Activated effector memory CD4-positive, alpha-beta T cell treated with anti-CD3 and anti-CD28 coated beads, Interleukin-2, amount 50 U/mL, for 16 hours (primary cell): Measurements from ENCODE around the gene WNK1.
"Not testable (repeated sequence)": the region's sequence is repeated elsewhere in the genome, so short reads cannot be mapped to it uniquely, and the experiment has no call there.

Source experiments
- DNase-seq: peaks from one replicate; pipeline ENCODE4 v3.0.0-alpha.2; 2020

Gene WNK1

DNA sequence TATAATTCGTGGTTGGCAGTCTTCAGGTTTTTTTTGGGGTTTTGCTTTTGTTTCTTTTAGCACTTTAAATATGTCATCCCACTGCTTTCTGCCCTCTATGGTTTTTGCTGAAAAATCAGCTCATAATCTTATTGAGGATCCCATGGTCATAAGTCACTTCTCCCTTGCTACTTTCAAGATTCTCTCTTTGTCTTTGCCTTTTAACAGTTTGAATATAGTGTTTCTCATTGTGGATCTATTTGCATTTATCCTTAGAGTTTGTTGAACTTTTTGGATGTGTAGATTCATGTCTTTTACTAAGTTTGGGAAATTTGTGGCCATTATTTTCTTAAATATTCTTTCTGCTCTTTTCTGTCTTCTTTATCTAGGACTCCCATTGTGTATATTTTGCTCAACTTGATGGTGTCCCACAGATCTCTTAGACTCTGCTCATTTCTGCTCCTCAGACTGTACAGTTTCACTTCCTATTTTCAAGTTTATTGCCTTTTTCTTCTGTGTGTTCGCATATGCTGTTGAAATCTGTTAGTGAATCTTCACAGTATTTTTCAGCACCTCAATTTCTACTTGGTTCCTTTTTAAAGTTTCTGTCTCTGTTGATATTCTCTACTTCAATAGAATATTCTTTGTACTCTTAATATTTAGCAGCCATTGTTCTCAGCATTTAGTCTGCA is 70.8 kb downstream of the WNK1 start:
- DNase-seq = no peak

DNA sequence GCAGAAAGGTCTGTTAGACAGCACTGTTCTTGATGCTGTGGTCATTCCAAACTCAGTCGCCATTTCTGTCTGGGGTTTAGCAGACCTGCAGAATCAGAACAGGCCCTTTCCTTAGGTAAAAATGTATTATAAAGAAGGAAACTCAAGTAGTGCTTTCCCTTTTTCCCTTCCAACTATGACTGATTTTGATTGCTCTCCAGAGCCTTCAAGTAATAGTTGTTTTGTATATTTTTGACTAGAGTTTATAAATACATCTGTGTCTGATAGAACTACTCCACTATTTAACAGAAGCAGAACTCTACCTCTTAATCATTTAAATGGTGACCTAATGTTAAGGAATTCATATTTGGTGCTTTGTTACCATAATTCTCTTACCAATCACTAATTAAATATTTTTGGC is 74.0 kb downstream of the WNK1 start:
- DNase-seq = no peak

DNA sequence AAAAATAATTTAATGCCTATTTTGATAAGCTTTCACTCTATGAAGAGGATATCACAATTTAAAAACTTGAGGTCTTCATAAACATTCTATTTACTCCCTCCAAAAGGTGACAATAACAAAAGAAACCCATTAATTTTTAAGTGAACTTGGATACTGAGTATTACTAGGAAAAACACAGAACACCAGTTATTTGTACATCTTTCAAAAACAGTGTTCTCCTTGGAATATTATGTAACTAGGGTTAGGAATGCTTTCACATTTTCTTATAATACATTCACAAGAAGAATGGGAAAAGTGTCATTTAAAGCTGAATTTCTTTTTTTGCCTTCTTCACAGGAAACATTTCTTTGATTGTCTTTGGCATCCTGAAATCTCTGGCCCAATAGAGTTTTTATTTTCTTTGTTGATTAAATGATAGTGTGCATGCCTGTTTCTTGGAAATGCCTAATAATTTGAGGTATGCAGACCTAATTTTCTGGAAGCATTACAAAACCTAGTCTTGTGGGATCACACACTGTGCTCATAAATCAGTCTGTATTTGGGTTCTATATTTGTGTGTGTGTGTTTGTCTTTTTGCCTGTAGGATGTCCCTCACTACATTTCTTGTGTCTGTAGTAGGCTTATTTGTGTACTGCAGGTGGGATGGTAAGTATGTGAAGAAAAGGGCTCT is 76.5 kb downstream of the WNK1 start:
- DNase-seq = no peak

DNA sequence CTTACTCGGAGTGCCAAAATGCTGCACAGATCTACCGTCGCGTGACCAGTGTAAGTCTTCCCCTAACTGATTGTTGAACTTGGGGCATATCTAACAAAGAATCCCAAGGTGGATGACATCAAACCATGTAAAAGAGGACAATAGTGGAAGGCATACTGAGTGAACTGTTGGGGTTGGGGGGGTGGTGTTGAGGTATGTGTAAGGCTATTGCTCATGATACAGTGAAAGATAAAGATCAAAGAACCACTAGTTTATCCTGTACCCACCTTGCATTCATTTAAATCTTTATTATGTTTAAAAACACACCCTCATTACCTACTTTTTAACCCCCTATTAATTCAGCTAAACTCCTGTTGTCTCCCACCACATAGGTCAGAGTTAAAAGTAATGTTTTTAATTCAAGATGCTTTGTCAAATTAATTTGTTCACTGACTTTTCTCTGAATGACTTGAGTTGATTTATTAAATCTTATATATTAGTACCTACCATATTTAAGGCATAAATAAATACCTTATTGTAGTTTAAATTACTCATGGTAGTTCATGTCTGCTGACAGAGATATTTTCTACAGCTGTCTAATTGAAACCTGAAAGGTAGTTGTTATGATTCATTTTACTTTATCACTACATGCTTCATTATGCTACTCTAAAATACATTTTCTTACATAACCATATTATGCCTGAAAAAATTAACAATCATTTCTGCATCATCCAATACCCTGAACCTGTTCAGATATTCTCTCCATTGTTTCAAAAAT is 77.9 kb downstream of the WNK1 start:
- DNase-seq = no peak

DNA sequence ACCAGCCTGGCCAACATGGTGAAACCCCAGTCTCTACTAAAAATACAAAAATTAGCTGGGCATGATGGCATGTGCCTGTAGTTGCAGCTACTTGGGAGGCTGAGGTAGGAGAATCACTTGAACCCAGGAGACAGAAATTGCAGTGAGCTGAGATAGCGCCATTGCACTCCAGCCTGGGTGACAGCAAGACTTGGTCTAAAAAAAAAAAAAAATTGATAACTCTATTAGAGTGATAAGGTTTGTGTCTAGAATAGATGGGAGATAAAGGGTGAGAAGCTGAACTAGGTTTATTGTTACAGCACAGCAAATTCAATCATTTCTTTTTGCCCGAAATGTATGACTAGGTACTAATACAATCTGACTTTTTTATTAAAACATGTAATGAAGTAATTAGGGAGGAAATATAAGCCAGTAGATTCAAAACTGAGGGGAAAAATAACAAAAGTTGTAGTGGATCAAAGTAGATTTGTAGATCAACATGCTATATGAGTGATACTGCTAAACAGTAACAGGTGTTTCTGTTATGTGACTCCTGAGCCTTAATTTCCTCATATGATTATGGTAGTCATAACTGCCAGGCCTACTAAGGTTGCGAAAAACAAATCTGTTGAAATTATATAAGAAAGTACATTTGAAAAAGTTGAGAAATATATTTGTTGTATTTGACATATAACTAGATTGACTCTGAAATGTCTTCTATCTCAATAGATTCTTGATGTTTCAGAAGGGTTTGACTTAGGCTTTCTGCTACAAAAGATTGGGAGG is 83.6 kb downstream of the WNK1 start:
- DNase-seq = no peak

DNA sequence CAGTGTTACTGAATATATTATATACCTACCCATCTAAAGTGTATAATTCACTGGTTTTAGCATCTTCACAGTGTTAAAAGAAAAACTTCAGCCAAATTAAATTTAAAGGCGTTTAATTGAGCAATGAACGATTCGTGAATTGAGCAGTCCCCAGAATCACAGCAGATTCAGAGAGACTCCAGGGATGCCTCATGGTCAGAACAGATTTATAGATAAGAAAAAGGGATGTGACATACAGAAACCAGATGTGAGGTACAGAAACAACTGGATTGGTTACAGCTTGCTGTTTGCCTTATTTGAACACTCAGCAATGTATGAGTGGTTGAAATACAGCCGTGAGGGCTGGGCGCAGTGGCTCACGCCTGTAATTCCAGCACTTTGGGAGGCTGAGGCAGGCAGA is 84.6 kb downstream of the WNK1 start:
- DNase-seq = no peak

DNA sequence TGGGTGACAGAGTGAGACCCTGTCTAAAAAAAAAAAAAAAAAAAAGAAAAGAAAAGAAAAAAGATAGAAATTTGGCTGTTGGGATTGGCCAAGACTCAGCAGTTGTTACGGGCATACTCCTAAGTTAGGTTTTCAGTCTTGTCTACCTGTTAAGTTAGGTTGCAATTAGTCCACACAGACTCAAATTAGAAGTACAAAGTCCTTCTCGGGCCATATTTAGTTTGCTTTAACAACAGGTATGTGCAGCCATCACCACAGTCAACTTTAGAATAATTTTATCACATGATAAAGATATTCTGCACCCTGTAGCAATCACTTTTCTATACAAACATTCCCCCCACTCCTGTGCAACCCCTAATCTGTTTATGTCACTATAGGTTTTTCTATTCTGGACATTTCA is 85.2 kb downstream of the WNK1 start:
- no peak for DNase-seq

DNA sequence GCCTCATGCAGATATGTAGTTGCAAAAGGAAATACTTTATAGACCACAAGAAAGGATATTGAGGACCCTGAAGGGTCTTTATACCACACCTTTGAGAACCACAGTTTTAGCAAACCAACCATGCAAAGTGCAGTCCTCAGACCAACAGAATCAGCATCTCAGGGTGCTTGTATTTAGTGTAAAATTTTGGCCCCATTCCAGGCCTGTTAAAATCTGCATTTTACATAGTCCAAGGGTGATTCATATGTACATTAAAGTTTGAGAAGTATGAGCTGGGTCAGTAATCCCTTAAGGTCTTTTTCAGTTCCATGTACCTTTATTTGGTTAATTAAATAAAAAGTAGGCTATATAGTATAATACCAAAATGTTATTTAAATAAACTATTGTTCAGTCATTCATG is 91.2 kb downstream of the WNK1 start:
- DNase-seq = no peak

DNA sequence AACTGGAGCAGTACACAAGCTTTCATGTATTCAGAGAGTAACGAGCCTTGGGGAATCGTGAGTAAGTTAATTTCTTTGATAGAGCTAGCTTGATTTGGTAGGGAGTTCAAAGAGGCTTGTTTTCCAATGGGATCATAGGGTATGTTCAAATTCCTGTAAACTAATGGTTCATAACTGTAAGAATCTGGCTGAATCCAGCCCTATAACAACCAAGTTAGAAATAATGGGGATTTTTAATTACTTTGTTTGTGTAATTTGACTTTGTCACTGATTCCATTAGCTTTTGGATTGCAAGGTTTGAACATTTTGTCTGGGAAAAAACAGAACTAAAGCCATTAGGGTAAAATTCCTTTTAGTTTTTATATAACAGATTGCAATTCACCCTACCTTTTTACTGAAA is 94.0 kb downstream of the WNK1 start:
- DNase-seq = no peak

DNA sequence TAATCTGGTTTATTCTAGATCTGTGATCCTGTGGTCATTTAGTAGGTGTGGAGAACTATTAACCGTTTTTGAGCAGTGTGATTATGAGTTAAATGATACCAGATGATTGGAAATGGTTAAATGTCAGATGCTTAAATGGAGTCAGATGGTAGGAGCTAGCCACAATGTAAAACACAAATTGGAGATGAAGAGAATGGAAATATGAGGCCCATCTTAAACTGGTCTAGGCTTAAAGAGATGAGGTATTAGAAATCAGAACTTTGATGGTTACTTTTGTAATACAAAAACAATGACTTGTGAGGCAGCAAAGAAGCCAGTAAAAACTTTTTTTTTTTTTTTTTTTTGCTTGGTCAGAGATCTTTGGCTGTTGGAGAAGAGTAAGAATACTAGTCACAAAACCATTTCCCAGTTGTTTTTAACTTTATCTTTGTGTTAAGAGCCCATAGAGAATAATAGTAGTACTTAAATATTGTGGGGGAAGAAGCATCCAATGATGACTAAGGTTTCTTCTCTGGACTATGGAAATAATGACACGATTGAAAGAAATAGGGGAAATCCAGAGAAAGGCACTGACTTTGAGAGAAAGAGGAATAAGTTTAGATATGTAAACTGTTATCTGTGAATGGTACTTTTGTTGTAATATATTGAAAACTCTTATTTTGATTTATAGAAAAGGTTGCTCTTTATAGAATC is 95.9 kb downstream of the WNK1 start:
- DNase-seq = no peak

DNA sequence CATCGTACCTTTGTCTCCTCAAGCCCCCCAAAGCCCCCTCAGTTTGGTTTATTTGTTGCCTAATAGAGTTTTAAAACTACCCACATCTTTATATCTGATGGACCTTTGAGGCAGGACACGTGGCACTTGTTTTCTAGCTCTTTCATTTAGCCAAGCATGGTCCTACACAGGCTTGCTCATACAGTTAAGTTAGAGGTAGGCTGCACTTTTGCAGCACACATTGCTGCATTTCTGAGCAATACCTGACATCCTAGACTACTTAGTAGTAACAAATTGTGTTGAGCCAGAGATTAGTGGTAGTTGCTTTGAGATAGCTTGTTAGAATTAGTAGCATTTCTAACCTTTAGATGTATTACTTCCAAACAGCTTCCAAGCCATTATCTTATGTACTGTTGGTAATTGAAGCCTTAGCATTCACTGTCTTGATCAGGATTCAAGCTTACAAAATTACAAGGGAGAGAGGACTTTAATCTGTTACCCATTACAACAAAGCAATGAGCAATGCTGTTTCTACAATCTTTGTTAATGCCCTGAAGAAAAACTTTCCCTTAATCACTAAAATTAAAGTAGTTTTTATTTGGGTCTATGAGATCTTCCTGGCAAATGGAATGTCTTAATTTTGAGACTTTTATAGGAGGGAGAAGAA is 96.6 kb downstream of the WNK1 start:
- no peak for DNase-seq

DNA sequence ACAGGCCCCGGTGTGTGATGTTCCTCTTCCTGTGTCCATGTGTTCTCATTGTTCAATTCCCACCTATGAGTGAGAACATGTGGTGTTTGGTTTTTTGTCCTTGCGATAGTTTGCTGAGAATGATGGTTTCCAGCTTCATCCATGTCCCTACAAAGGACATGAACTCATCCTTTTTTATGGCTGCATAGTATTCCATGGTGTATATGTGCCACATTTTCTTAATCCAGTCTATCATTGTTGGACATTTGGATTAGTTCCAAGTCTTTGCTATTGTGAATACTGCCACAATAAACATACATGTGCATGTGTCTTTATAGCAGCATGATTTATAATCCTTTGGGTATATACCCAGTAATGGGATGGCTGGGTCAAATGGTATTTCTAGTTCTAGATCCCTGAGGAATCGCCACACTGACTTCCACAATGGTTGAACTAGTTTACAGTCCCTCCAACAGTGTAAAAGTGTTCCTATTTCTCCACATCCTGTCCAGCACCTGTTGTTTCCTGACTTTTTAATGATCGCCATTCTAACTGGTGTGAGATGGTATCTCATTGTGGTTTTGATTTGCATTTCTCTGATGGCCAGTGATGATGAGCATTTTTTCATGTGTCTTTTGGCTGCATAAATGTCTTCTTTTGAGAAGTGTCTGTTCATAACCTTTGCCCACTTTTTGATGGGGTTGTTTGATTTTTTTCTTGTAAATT is 97.5 kb downstream of the WNK1 start:
- DNase-seq = not testable (repeated sequence)

DNA sequence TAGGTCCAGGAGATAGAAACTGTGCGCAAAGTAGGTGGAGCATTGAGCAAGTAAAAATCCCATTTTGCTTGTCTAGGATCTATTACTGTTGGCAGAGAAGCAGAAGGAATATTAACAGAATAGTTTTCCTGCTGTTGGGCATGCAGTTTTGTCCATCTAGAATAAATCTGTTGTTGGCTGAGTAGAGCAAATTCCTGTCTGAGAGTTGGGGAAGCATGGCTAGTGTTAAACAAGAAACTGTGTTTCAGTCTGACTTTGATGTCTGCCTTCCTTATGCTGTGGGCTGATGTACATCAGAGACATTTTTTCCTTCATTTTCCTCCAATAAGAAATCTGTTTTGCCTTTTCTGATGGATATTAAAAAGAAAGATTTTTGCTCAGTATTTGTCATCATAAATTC is 99.0 kb downstream of the WNK1 start:
- DNase-seq = no peak

DNA sequence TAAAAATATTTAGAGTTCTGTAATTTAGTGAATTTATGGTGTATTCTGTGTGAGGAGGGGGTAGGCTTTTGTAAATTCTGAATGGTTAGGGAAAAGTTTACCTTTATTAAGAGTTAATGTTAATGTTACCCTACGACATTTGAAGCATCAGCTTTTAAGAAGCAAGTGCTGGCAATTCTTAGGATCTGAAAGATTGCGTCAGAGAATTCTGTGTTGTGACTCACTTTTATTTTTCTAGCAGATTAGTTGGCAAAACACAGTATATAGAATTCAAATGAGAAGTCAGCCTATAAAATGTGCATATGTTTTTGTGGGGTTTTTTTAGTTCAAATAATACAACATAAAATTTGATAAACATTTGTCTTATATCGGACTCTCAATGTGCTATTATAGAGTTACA is 99.5 kb downstream of the WNK1 start:
- no peak for DNase-seq

DNA sequence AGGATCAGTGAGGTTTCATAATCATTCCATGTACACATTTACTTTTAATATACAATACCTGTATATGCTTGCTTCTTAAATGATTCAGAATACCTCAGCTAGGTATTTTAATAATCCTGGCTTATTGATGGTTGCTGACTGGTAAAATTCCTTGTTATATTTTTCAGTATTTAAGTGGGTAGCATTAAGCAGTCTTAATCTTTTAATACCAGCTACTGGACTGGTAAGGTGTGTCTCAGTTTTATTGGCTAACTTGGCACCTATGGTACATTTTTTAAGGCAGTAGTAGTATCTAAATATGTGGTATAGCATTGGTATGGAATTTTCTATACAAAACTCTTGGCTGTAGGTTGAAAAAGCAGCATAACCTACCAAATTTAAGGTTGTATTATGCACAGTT is 100.5 kb downstream of the WNK1 start:
- no peak for DNase-seq

DNA sequence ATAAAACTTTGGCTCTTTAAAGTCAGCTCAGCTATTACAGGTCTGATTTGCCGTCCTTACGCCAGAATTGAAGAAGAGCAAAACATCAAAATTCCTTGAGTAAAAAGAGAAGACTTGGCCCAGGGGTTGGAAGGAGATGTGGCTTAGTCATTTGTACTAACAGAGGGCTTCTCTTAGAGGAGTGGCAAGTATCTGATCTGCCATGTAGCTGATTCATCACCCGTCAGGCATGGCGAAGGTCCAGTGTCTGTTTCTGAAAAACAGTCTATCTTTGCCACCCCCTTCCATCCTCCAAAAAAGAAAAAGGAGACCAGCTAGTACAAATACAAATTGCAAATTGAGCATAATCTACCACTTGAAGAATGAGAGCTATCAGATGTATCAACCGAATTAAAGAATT is 105.2 kb downstream of the WNK1 start:
- no peak for DNase-seq

DNA sequence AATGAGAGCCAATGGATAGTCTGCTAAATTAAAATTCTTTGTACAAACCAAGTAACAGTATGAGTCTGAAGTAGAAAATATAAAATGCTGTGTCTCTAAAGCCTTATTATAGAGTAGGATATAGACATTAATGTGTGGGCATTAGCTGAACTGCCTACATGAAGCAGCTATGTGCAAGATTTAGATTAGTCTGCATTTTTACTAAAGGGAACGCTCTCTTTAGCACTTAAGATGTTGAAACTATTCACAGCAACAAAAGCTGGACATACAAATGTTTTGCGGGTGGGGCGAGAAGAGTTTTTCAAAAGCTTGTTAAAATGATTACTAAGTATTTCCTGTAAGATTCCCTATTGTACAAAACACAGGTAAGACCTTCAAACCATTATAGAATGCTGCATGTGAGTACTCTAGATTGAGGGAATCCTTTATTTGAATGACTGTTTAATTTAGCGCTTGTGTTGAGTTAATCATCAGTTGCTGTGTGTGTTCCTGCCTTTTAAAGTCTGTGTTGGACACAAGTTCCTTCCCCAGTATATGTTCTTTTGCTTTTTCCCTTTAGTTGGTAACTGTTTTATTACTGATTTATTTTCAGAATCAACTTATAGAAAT is 110.0 kb downstream of the WNK1 start:
- DNase-seq = no peak

DNA sequence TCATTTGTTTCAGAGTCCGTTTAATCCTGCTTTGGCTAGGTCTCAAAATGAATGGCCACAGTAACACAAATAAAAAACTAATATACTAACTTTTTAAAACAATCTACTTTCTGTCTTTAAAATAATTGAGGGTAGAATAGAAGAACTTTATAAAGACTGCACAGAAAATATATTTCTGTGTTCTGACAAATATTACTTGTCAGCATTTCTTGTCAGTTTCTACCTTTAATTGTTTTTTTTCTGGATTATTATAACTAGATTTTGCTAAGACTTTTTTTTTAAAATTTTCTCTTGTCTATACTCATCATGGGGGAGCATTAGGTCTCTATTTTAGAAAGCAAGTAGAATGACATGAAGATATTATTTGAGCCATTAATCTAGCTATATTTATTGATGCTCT is 110.9 kb downstream of the WNK1 start:
- no peak for DNase-seq

DNA sequence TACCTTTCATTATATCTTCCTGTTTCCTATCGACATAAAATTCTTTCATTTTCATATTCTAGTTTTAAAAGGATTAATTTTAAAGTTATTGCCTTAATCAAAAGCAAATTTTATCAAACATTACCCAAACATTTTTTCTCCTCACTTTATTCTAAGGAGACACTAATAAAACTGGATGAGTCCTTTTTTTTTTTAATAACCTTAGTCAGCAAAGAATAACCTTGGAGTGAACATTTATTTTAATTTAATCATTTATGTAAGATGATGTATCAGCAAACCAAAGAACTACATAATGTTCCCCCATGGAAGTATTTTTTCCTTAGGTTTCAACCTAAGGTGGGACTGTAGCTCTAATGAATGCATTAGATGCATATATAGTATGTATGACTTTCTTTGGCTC is 113.2 kb downstream of the WNK1 start:
- no peak for DNase-seq

DNA sequence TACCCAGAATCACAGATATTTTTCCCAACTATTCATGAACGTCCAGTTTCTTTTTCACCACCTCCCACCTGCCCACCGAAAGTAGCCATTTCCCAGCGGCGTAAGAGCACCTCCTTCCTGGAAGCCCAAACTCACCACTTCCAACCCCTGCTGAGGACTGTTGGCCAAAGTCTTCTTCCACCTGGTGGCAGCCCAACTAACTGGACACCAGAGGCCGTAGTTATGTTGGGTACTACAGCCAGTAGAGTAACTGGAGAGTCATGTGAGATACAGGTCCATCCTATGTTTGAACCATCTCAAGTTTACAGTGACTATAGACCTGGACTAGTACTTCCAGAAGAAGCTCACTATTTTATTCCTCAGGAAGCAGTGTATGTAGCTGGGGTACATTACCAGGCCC is 115.5 kb downstream of the WNK1 start:
- DNase-seq = no peak

DNA sequence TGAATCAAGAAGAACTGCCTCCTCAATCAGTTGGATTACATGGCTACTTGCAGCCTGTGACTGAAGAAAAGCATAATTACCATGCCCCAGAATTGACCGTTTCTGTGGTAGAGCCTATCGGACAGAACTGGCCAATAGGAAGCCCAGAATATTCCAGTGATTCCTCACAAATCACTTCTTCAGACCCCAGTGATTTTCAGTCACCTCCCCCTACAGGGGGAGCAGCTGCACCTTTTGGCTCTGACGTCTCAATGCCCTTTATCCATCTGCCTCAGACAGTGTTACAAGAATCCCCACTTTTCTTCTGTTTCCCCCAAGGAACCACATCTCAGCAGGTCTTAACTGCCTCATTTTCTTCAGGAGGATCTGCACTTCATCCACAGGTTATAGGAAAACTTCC is 116.3 kb downstream of the WNK1 start:
- no peak for DNase-seq
